Heart right ventricle (tissue), 16 donors: Measurements from ENCODE around the gene LMTK2. TPM values are rescaled to one million over a fixed set of nuclear protein-coding genes. Genes with fewer than 3 reads are reported as not detected.

Experiments
- ATAC-seq, 8 donors: fragments of 200-7000 bp; cut with Tn5 transposase; one replicate each; pipeline ENCODE4 v1.9.1; 2020; ENCODE audit warnings: mild to moderate bottlenecking in 8 of 8, moderate library complexity in 8 of 8, moderate number of reproducible peaks in 1 of 8
- DNase-seq, 2 donors: peaks; one replicate each; pipeline ENCODE4 v3.0.0-alpha.2; 2020
- H3K27ac ChIP-seq, 10 donors: fragments of 200-600 bp; sonication (generic) in 2 of 10; one replicate each; pipeline versions ENCODE4 v1.5.0 to v1.8.0; 2020 to 2022; ENCODE audit warnings: mild to moderate bottlenecking in 3 of 10
- H3K27me3 ChIP-seq, 7 donors: fragments of 200-600 bp; one replicate each; pipeline ENCODE4 v1.8.0; 2021 to 2022; ENCODE audit warnings: mild to moderate bottlenecking in 2 of 7
- H3K36me3 ChIP-seq, 9 donors: fragments of 200-600 bp; sonication (generic) in 1 of 9; one replicate each; pipeline versions ENCODE4 v1.5.0 to v1.8.0; 2020 to 2022; ENCODE audit warnings: mild to moderate bottlenecking in 2 of 9
- H3K4me1 ChIP-seq, 9 donors: fragments of 200-600 bp; sonication (generic) in 1 of 9; one replicate each; pipeline versions ENCODE4 v1.5.0 to v1.8.0; 2020 to 2022; ENCODE audit warnings: mild to moderate bottlenecking in 4 of 9
- H3K4me3 ChIP-seq, 10 donors: fragments of 200-600 bp; sonication (generic) in 2 of 10; one replicate each; pipeline versions ENCODE4 v1.5.0 to v1.8.0; 2020 to 2022; ENCODE audit warnings: mild to moderate bottlenecking in 7 of 10, moderate library complexity in 2 of 10
- H3K9me3 ChIP-seq, 11 donors: fragments of 200-600 bp in 10 of 11; sonication (generic) in 2 of 11; one replicate each; pipeline versions ENCODE4 v1.5.0 to v1.8.0; 2013 to 2022; ENCODE audit warnings: mild to moderate bottlenecking in 2 of 11, control low read depth in 1 of 11, moderate library complexity in 1 of 11
- CTCF ChIP-seq, 9 donors: fragments of 200-600 bp; sonication (generic) in 2 of 9; IDR thresholded peaks; one replicate each; pipeline versions ENCODE4 v1.5.0 to v1.8.0; 2021 to 2022; ENCODE audit warnings: antibody characterized with exemption in 9 of 9, mild to moderate bottlenecking in 5 of 9, moderate library complexity in 1 of 9
- WGBS, 2 donors: extraction: QIAGEN DNeasy Blood & Tissue Kit; methylation state at CpG; one replicate each; pipeline ENCODE4 v1.1.7; 2013; ENCODE audit warnings: inconsistent platforms in 1 of 2; 5-methylcytosine and 5-hydroxymethylcytosine counted together
- intact Hi-C, 10 donors: fragments of 100-400 bp; cut with DNase I; formaldehyde crosslinking; loops; one replicate each; pipeline versions ENCODE4 v1.11.1 to v1.14.2; 2022
- polyA plus RNA-seq, 2 donors: library from polyadenylated mRNA; stranded (reverse); fragments of 200-250 nt; gene quantifications; one replicate each; pipeline ENCODE4 v1.2.3, GENCODE V29; 2013
- total RNA-seq, 10 donors: library from RNA; stranded (reverse); fragmentation: NEBNext Ultra II Directional in 3 of 10; extraction: Animal tissue kit (Norgen Biotek cat#: 25700) in 3 of 10; gene quantifications; one replicate each; pipeline versions ENCODE4 v1.2.1 to v1.2.4, GENCODE V29; 2021 to 2023
- donor health status: Arrhythmogenic right ventricular cardiomyopathy.
- donor health status: ischemic (EF 13 %, LVEDD 7.1; RV severe dilation, severe dysfunction).
- donor health status: healthy with polysubstance abuse.
- donor health status: DM: no; HTN: yes; CAD: no.
- donor health status: DM: no; HTN: no; CAD: no.
- donor health status: ischemic (EF 25% LVEDD 6.9; RV normal size, moderate dysfunction).
- donor health status: ischemic (EF 25% LVEDD 5.7; RV mildly dilated, moderate dysfunction).
- donor health status: healthy.
- donor health status: DM: yes; HTN: yes; CAD: no.
- donor health status: Ischemic cardiomyopathy.
- donor health status: ischemic (EF 35%, LVEDD 5.7; RV mildly dilated, moderate dysfunction).
- donor health status: nonischemic (EF 11% LVEDD 7.7; RV severe dilation, severe dysfunction).
- donor health status: DM: yes; HTN: yes; CAD: no.
- donor health status: PGD.
- donor health status: ischemic (EF 29% LVEDD 5.4; RV normal size, mild dysfunction).
- donor health status: nonischemic (EF 23%, LVEDD 6.1; RV moderate dilation, normal function).

Gene LMTK2
- total and polyA plus RNA-seq, 12 donors = 2.9 to 50.2 (median 27.0) TPM

- no peaks in the 10 kb centered on the region for H3K27me3 ChIP-seq
- no peak overlapping the region for H3K27ac ChIP-seq
- intact Hi-C loops = no loop called here
- peaks cover 0 to 27% (median 13%) of the 10 kb centered on the region in 9 donors for H3K4me1 ChIP-seq
- no peak overlapping the region for H3K4me3 ChIP-seq
- no peak for TF ChIP-seq CTCF (IDR thresholded peaks at IDR 0.05)
- H3K9me3 ChIP-seq = no peaks in the 10 kb centered on the region
- DNase-seq (no peak), ATAC-seq (no peak)
- WGBS, 2 donors = 95% methylated on average over 7 of the region's 7 CpGs
- H3K36me3 ChIP-seq = peaks cover 0 to 41% (median 5%) of the 10 kb centered on the region in 9 donors
These were observed 149.8 kb downstream of the LMTK2 start for GRCh38 chr7:98256431-98256830.

GRCh38 chr7:98257701-98258100 lies 151.0 kb downstream of the LMTK2 start:
- intact Hi-C loops = no loop called here

More at GRCh38 chr7:98257701-98258100, 151.0 kb downstream of the LMTK2 start:
- Histone ChIP-seq H3K4me3 (no peak overlapping the region), H3K27ac (no peak overlapping the region), H3K27me3 (no peaks in the 10 kb centered on the region), H3K9me3 (no peaks in the 10 kb centered on the region), H3K4me1 (peaks cover 0 to 22% (median 7%) of the 10 kb centered on the region in 9 donors), H3K36me3 (peaks cover 0 to 47% (median 5%) of the 10 kb centered on the region in 9 donors)
- DNase-seq = no peak
- ATAC-seq = no peak
- 95 to 97% methylated on average over 6 of the region's 6 CpGs for WGBS, 2 donors
- no peak for TF ChIP-seq CTCF (IDR thresholded peaks at IDR 0.05)

Other genes with a start within 250 kb of the LMTK2 start
- 10 to 100 TPM in 5 of 10 donors, 1 to 10 TPM in 5; 4.0 to 26.4 (median 10.5) TPM for gene ASNS, start 234.5 kb upstream of the LMTK2 start, total RNA-seq
- 10 to 100 TPM; 22.9 to 25.7 TPM for gene ASNS, start 234.5 kb upstream of the LMTK2 start, polyA plus RNA-seq
- not detected for gene OCM2, start 116.7 kb upstream of the LMTK2 start, total RNA-seq
- not detected for gene OCM2, start 116.7 kb upstream of the LMTK2 start, polyA plus RNA-seq
- not detected for gene BHLHA15, start 104.6 kb downstream of the LMTK2 start, total RNA-seq
- gene BHLHA15, start 104.6 kb downstream of the LMTK2 start, polyA plus RNA-seq = under 1 TPM in 1 of 2 donors, not detected in 1; 0.06 TPM
- gene TECPR1, start 145.4 kb downstream of the LMTK2 start, total RNA-seq = 10 to 100 TPM; 12.8 to 23.8 (median 15.4) TPM
- 10 to 100 TPM; 13.6 to 15.9 TPM for gene TECPR1, start 145.4 kb downstream of the LMTK2 start, polyA plus RNA-seq
- gene BRI3, start 174.8 kb downstream of the LMTK2 start, total RNA-seq = 100 to 1,000 TPM; 174 to 267 (median 218) TPM
- gene BRI3, start 174.8 kb downstream of the LMTK2 start, polyA plus RNA-seq = 100 to 1,000 TPM; 135 to 206 TPM